ENCODE results near the gene GABRG3. TPM values are rescaled to one million over a fixed set of nuclear protein-coding genes. Genes with fewer than 3 reads are reported as not detected.

The GABRG3 gene
- total and polyA plus RNA-seq, 9 of the 15 experiments (the other 6 are each of a cell fraction or from before 2014, with no cell fraction given), result 4.0 to 15.1 (median 11.2) TPM

- TF ChIP-seq ZNF197 (CRISPR knock-in tag; IDR thresholded peaks at IDR 0.05; ENCODE audit: low read depth), result no peak
- TF ChIP-seq CBX8 (IDR thresholded peaks at IDR 0.05; ENCODE audit: borderline replicate concordance, extremely low read depth, low read depth, low read length, poor library complexity, severe bottlenecking), result no peak
- TF ChIP-seq RBM22 (IDR thresholded peaks at IDR 0.05; ENCODE audit: low read depth, low read length, poor library complexity, severe bottlenecking), result no peak
- TF ChIP-seq MAFK (IDR thresholded peaks at IDR 0.05; ENCODE audit: low read length), result no peak
- no peak for TF ChIP-seq RBBP5 (IDR thresholded peaks at IDR 0.05; ENCODE audit: borderline replicate concordance, insufficient read depth, low read length, poor library complexity, severe bottlenecking)
- TF ChIP-seq TSHZ1 (CRISPR knock-in tag; IDR thresholded peaks at IDR 0.05), result no peak
- TF ChIP-seq BCL6 (CRISPR knock-in tag; IDR thresholded peaks at IDR 0.05), result no peak
- TF ChIP-seq HDAC3 (IDR thresholded peaks at IDR 0.05; ENCODE audit: borderline replicate concordance, partially characterized antibody), result no peak
- no peak for TF ChIP-seq ETV6 (IDR thresholded peaks at IDR 0.05; ENCODE audit: borderline replicate concordance in 1 of 2, low read depth in 2 of 2, low read length in 1 of 2)
- no peak for TF ChIP-seq ETV6 (CRISPR knock-in tag; IDR thresholded peaks at IDR 0.05; ENCODE audit: borderline replicate concordance)
- no peak for TF ChIP-seq SP1 (CRISPR knock-in tag; IDR thresholded peaks at IDR 0.05)
- TF ChIP-seq JUNB (CRISPR knock-in tag; conservative IDR thresholded peaks at IDR 0.05), result no peak
- no peak for TF ChIP-seq TAL1 (IDR thresholded peaks at IDR 0.05)
- no peak for TF ChIP-seq PML (IDR thresholded peaks at IDR 0.05; ENCODE audit: low read length)
- no peak for TF ChIP-seq SRSF7 (optimal IDR thresholded peaks at IDR 0.05; ENCODE audit: low read depth, low read length)
- no peak for TF ChIP-seq SAP30 (IDR thresholded peaks at IDR 0.05; ENCODE audit: borderline replicate concordance, insufficient read depth, low read depth, low read length, poor library complexity, severe bottlenecking)
- no peak for TF ChIP-seq MEF2A (IDR thresholded peaks at IDR 0.05; ENCODE audit: control insufficient read depth, low read depth, low read length)
- TF ChIP-seq HINFP (tag; conservative IDR thresholded peaks at IDR 0.05; ENCODE audit: low read depth), result no peak
- no peak for TF ChIP-seq NR2F6 (CRISPR knock-in tag; IDR thresholded peaks at IDR 0.05)
- no peak for TF ChIP-seq PRMT5 (CRISPR knock-in tag; IDR thresholded peaks at IDR 0.05)
- no peak for TF ChIP-seq BCOR (IDR thresholded peaks at IDR 0.05)
- no peak for TF ChIP-seq SUPT5H (IDR thresholded peaks at IDR 0.05)
- no peak for TF ChIP-seq E4F1 (CRISPR knock-in tag; IDR thresholded peaks at IDR 0.05; ENCODE audit: borderline replicate concordance)
These were observed 115.2 kb downstream of the GABRG3 start (continued) for GRCh38 chr15:27086149-27086548.

Measured in K562 (cell line).